ENCODE data around the gene CST11.
"Not testable (repeated sequence)": the region's sequence is repeated elsewhere in the genome, so short reads cannot be mapped to it uniquely, and the experiment has no call there.

Gene CST11

DNA sequence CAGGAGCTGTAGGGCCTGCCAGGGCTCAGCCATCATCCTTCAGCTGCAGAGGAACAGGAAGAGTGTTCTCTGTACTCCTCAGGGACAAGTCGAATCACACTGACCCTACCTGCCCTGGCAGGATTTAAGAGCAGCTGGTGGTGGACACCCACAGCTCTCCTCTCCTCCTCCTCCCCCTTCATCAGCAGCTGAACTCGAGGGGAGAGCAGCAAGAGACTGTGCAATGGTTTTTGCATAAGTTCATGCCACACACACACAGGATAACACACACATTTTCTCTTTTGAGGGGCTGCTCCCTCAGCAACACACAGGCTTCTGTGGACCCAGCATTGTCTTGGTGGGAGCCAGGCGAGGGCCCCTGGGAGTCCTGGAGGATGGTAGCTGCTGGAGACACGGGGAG, at the start of gene CST11:
TSS of gene CST11 (minus strand) at position 101 of the 400 bp plus-strand sequence. CDS start at position 36, 65 bp downstream.
- no peak for DNase-seq

DNA sequence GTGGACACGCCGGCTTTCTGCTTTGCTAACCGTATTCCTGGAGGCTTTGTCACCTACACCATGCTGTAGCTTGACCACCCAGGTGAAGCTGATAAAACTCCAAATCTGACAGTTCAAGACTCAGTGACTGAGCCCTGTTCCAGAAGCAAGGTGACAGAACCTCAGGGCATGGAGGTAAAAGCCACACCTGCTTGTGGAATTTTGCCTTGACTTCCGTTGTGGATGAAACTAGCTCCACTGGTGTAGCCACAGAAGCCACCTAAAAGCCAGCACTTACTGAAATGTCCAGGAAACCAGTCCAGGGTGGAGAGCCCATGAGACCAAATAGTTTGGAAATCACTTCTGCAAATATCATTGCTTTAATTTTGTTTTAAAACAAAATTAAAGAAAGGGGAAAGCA, 49.2 kb upstream of the CST11 start:
- no peak for DNase-seq

DNA sequence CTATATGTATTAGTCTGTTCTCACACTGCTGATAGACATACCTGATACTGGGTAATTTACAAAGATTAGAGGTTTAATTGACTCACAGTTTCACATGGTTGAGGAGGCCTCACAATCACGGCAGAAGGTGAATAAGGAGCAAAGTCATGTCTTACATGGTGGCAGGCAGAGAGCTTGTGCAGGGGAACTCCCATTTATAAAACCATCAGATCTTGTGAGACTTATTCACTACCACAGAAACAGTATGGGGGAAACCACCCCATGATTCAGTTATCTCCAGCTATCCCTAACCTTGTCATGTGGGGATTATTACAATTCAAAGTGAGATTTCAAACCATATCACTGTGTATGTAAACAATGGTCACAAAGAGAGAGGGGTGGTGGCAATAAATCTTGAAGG, 44.9 kb upstream of the CST11 start:
- no peak for DNase-seq

DNA sequence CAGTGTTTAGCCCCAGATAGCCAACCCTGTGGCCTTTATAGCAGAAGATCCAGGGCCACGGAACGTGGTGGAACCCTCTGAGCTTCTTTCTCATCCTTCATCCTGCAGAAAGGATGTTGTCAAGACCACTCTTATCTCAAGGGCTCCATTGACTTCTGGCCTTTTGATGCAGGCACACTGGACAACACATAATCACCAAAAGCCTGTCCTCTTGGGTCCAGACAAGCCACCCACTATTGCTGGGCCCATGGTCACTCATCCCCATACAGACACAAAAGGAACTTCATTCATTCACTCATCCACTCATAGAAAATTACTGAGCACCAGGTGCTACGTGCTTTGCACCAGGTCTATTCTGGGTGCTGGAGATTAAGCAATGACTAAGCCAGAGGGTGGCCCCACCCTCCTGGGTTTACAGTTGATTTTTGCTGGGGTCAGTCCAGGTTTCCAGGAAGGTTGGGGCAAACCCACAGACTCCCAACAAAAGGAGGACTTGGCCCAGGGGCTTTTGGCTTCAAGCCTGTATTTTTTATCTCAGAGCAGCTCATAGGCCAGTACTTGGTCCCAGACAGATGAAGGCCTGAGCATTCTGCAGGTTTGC, 40.6 kb upstream of the CST11 start:
- no peak for DNase-seq

- DNase-seq, result no peak
Observed at GRCh38 chr20:23492292-23492691, 39.6 kb upstream of the CST11 start.

DNA sequence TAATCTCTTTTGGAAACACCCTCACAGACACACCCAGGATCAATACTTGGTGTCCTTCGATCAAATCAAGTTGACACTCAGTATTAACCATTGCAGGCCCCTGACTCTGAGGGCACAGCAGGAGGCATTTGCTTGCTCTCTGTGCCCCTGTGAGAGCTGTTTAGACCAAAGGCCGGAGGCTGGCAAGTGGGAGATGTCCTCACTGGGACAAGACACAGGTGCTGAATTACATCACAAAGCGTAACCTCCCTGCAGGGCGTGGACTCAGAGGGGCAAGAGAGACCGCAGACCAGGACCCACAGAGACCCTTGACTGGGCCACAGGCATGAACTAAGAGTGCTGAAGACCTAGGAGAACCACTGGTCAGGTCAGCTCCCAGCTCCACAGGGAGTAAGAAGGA, 38.1 kb upstream of the CST11 start, which contains the start of gene CST8:
TSS of gene CST8 (plus strand) at position 301 of the 400 bp plus-strand sequence. CDS start 551 bp downstream, outside the sequence.
- DNase-seq, result no peak

DNA sequence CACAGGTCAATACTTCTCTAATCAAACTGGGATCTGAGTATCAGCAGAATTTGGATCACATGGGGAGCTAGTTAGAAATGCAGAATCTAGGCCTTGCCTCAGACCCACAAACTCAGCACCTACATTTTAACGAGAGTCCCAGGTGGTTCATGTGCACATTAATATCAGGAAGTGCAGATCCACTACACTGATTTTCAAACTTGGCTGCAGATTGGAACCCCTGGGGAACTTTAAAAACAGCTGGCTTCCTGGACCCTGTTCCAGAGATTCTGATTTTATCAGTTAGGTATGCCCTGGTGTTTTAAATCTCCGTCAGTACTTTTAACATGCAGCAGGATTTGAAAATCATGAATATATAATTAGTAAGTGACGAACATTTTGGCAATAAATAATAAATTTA, 36.3 kb upstream of the CST11 start:
- no peak for DNase-seq

DNA sequence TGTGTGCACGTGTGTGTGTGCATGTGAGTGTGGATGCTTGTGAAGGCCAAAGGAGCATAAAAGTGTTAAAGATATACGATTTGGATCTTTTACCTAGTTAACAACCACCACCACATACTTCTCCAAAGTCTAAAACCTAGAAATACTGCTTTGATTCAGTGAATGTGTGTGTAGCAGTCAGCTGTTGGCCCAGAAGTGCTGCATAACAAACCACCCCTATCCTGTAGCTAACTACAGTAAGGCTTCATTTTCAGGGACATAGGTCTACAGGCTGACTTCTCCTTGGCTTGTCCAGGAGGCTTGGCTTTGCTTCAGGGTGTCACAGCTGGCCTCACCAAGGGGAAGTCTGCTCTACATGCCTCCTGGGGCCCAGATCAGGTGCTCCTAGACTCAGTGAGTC, 35.8 kb upstream of the CST11 start:
- DNase-seq, result no peak

GRCh38 chr20:23484081-23484480, 31.4 kb upstream of the CST11 start:
- no peak for DNase-seq

- no peak for DNase-seq
Observed at GRCh38 chr20:23482138-23482537, 29.5 kb upstream of the CST11 start.

- no peak for DNase-seq
Observed at GRCh38 chr20:23479043-23479442, 26.4 kb upstream of the CST11 start.

- DNase-seq, result no peak
Observed at GRCh38 chr20:23477223-23477622, 24.5 kb upstream of the CST11 start.

DNA sequence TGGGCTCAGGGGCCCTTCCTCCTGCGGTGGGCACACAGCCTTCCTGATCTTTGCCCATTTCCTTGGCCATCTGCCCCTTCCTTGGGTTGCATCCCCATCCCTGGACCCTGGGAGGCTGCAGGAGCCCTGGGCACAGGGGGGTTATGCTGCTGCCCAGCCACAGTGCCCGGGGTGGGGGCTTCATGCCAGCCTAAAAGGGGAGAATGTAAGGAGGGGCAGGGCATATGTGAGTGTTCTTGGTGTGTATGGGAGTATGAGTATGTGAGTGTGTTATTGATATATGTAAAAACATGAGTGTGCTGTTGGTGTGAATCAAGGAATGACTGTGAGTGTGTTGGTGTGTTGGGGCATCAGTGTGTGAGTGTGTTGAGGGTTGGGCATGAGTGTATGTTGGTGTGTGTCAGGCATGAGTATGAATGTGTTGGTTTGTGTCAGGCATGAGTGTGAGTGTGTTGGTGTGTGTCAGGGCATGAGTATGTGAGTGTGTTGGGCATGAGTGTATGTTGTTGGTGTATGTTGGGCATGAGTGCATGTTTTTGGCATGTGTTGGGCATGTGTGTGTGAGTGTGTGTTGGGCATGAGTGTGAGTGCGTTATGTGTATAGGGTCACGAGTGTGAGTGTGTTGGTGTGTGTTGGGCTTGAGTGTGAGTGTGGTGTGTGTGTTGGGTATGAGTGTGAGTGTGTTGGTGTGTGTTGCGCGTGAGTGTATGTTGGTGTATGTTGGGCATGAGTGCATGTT, 23.5 kb upstream of the CST11 start:
- DNase-seq, result no peak

DNA sequence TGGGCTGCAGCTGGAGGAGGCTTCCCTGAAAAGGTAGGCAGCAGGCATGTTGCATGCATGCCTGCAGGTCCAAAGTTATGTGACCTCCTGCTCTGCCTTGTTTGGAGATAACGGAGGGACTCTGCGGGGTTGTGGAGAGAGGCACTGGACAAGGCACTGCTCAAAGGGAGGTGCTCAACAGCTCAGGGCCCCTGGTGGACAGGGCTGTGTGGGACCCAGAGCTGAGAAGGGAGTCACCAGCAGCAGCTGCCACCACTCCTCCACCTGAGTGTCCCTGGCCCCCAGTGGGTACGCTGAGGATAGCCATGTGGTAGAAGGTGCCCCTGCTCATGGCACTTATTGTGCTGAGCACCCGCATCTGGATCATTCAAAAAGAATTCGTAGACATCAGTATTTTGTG, 22.7 kb upstream of the CST11 start:
- DNase-seq, result no peak

DNA sequence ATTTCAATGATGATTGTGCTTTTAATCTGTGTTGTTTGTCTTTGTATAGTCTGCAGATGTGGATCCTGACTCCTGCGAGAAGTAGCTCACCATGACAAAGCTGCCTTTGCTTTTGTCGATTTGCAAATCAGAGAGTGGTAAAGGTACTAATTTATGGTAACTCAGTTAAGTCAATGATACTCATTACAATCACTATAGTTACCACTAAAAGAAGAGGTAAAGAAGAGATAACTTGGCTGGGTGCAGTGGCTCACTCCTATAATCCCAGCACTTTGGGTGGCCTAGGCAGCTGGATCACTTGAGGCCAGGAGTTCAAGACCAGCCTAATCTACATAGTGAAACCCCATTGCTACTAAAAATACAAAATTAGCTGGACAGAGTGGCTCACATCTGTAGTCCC, 20.6 kb upstream of the CST11 start:
- DNase-seq, result not testable (repeated sequence)

DNA sequence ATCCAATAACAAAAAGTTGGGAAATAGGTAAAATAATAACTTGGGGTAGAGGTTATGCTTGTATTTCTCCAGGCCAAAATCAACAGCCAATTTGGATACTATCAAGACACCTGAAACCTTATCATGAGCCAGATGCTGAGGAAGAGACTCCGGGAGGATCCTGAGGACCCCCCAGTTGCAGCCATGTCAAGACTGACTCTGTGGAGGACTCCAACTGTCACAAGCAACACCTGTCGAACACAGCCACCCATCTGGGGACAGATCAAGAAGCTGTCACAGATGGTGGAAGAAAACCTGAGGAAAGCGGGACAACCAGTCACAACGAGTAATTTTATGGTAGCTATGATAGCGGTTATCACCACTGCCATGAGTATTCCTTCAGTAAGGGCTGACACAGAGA, 19.6 kb upstream of the CST11 start:
- not testable (repeated sequence) for DNase-seq

DNA sequence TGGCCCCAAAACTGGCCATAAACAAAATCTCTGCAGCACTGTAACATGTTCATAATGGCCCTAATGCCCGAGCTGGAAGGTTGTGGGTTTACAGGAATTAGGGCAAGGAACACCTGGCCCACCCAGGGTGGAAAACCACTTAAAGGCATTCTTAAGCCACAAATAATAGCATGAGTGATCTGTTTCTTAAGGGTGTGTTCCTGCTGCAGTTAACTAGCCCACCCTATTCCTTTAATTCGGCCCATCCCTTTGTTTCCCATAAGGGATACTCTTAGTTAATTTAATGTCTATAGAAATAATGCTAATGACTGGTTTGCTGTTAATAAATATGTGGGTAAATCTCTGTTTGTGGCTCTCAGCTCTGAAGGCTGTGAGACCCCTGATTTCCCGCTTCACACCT, 14.3 kb upstream of the CST11 start:
- not testable (repeated sequence) for DNase-seq

GRCh38 chr20:23461180-23461579, 8.5 kb upstream of the CST11 start:
- no peak for DNase-seq

DNA sequence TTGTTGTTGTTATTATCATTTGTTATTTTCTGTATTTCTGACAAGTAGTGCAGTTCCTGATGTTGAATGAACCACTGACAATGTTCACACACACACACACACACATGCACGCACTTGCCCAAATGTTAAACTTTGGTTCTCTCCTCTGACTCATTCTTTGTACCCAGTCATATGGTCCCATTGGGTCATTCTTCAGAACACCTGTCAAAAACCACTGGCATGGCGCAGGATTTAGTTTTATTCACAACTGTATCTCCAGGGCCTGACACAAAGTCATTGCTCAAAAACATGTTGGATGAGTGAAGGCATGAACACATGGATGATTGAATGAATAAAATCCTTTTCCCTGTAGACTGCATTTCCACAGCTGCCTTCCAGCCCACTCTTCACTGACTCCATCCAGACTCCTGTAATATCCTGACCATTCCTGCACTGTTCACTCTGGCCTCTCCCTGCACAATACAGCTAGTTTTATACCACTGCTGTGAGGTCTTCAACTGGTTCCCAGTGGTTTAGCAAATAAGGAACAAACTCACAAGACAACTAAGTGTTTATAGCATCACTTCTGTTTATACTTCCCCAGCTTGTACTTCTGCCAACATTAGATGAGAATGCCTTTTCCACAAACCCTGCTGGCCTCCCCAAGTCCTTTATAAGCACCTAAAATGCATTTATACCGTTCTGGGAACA, 6.9 kb upstream of the CST11 start:
- DNase-seq, result no peak

DNA sequence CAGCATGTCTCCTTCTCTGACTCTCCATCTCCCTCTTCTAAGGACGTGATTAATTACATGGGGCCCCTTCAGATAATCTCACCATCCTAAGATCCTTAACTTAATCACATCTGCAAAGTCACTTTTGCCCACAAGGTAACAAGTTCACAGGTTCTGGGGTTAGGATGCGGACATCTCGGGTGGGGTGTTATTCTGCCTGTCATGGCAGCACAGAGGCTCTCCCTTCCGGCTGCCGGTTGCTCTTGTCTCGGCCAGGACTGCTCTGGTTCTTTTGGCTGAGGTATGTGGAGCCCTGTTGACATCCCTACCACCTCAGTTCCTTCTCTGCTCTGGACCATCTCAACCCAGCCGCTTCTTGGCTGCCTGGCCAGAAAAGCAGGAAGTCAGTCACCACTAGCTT, 4.2 kb upstream of the CST11 start:
- no peak for DNase-seq

GRCh38 chr20:23456409-23456808, 3.7 kb upstream of the CST11 start:
- DNase-seq, result no peak

- no peak for DNase-seq
Observed at GRCh38 chr20:23455639-23456038, 3.0 kb upstream of the CST11 start.

GRCh38 chr20:23454816-23455215, 2.1 kb upstream of the CST11 start:
- no peak for DNase-seq

Data from NCI-H2107 (cell line).